HG02588 (cell line): Measurements from ENCODE around the gene CNTNAP2.
"Not testable (repeated sequence)": the region's sequence is repeated elsewhere in the genome, so short reads cannot be mapped to it uniquely, and the experiment has no call there.

Source experiments
- ATAC-seq: cut with Tn5 transposase; IDR thresholded peaks from one replicate; pipeline ENCODE4 v1.9.1; 2021; ENCODE audit warnings: mild to moderate bottlenecking, moderate library complexity; ENCODE audit not compliant: unreplicated experiment

The CNTNAP2 gene

DNA sequence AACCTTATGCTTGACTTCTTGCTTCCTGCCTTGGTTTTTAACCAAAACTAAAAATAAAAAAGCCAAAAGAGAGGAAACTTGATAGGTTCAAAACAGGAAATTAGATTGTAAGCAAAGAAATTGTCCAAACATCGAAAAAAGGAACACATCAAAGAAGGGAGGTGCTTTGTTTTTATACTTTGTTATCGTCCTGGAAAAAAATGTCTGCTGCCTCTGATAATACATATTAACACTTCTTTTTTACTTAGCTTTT, 2187.4 kb downstream of the CNTNAP2 start:
- ATAC-seq: no peak

GRCh38 chr7:148304456-148304855, 2187.9 kb downstream of the CNTNAP2 start:
- peak; percentile 57 for ATAC-seq

DNA sequence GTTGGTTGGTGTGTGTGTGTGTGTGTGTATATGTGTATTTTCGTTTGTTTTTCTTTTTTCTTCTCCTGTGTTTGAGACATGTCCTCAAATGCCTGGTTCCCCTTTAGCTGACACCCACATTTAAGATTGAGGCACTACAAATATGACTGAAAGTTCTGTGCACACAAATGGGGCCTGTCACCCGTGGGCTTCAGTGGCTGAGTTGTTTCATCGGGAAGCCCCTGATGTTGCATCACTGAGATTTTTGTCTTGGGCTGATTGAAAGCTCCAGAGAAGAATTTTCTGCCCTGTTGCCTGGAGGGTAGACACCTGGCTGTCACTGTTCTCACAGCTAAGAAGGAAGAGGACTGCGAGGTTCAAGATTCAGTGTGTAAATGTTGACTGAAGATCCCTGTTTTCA, 2190.2 kb downstream of the CNTNAP2 start:
- peak; percentile 71 for ATAC-seq

- ATAC-seq: no peak
These were observed 2201.7 kb downstream of the CNTNAP2 start for GRCh38 chr7:148318102-148318811.

- no peak for ATAC-seq
These were observed 2202.2 kb downstream of the CNTNAP2 start for GRCh38 chr7:148318838-148319237.

DNA sequence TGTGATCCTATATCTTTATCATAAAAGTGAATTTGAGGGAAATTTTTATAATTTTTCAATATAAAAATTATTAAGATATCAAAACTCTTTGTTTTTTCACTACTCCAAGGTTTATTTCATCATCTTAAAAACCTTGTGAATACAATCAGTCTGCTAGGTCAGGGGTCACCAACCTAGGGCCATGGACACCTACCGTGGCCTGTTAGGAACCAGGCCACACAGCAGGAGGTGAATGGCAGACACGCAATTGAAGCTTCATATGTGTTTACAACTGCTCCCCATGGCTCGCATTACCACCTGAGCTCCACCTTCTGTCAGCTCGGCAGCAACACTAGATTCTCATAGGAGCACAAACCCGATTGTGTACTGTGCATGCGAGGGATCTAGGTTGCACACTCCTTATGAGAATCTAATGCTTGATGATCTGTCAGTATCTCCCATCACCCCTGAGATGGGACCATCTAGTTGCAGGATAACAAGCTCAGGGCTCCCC, 2202.8 kb downstream of the CNTNAP2 start:
- ATAC-seq: no peak

DNA sequence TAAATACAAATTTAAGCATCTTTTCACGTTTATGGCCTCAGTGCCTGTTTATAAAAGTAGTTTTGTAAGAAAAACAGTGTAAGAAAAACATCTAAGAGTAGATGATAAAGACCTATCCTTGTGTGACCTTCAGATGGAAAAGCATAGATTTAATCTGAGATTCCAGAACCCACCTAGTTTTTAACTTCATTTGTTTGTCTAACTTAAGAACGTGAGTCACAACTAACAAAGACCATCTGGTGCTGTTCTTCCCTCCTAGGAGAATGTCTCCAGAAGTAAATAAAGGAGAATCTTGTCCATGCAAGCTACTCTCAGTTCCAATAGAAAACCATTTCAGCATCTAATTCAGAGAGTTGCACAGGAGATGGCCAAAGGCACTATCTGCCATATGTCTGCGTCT, 2208.6 kb downstream of the CNTNAP2 start:
- ATAC-seq: no peak

DNA sequence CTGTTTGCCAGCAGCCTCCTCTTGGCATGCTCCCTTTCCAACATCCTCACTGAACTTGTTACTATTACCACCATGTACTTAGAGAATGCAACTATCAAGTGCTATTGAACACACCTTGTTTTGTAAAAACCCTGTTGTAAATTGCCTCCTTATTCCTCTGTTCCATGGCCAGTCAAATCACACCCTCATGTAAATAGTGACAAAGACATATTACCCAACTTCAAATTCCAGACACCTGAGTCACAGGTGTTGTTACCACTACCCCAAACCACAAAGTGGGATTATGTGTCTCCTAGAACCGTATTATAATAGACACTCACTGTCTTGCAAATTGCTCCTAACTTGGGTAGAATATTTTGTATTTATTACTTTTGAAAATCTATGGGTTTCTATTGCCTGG, 2210.8 kb downstream of the CNTNAP2 start:
- ATAC-seq: no peak

DNA sequence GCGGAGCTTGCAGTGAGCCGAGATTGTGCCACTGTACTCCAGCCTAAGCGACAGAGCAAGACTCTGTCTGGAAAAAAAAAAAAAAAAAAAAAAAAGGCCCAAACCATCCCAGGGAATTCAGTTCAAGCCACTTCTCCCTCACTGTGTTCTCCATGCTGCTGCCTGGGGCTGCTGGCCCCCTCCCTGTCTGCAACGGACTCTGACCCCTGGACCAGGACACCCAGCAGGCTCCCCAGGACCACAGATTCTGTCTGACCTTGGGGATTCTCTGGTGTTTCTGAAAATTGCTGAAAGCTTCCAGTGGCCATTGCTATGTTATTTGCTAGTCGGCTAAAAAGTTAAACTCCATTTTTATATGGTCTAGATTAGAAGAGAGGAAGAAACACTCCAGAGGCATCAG, 2212.3 kb downstream of the CNTNAP2 start:
- ATAC-seq: no peak

GRCh38 chr7:148330124-148330818, 2213.7 kb downstream of the CNTNAP2 start:
- no peak for ATAC-seq

- ATAC-seq: no peak
These were observed 2214.2 kb downstream of the CNTNAP2 start for GRCh38 chr7:148330822-148331221.

GRCh38 chr7:148331456-148331855, 2214.9 kb downstream of the CNTNAP2 start:
- not testable (repeated sequence) for ATAC-seq

GRCh38 chr7:148332191-148333186, 2215.9 kb downstream of the CNTNAP2 start:
- no peak for ATAC-seq

DNA sequence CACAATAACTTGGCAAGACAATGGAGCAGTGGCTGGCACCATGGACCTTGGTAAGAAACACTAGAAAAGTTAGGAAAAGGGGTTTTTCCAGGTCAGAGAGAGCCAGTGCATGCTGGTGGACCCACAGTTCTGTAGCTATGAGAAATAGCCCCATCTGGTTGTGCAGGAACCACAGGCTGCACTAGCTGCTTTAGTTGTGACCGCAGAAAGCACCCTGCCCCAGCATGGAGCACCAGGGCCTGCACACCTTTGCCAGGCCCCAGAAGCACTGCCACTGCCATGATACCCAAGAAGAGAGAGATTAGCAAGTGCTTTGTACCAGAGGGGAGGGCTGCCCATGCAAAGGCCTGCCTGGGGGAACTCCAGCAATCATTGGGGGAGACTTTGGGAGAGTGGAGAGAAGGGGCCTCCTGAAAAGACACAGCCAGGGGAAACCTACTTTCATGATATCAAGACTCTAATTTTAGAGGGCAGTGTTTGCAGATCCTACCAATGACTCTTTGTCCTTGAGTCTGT, 2217.9 kb downstream of the CNTNAP2 start:
- ATAC-seq: no peak

DNA sequence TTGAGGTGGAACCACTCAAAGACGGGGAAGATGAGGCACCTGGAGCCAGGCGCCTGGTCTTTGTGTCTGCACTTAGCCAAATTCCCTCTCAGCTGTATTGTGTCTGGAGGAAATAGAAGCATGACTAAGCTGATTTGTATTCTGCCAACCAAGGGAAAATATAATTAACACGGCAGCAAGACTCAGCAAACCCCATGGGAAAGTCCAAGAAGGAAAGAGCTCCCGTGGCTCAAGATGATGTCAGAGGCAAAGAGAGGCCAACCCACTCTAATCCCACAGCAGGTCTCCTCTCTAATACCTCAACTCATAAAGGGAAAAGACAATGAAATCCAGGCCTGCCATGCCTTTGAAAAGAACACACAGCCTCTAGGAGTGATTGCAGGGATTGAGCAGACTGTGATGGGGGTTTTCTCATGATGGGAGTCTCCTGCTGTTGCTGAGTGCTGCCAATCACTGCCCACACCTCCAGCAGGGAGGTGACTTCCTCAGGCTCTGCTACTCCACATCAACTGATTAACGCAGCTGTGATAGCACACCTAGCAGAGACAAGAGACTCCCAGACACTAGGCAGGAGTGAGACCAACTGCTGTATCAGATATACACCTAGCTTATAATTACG, 2218.5 kb downstream of the CNTNAP2 start:
- ATAC-seq: no peak

- no peak for ATAC-seq
These were observed 2219.2 kb downstream of the CNTNAP2 start for GRCh38 chr7:148335790-148336189.

DNA sequence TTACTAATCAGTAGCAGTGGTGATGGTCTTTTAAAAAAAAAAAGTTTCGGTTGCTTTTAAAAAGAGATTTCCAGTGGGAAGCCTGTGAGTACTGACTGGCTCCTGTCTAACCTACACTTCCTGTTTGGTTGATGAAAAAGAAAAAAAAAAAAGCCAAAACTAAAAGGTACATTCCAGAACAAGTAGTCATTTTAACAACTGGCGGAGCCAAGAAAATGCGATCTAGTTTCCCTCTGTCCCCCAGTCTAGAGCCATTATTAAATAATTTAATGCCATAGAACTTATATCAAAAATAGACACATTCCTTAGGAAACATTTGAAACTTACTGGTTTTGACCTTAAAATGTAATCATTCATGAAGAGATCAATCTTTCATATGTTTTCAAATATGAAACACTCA, 2219.8 kb downstream of the CNTNAP2 start:
- no peak for ATAC-seq

DNA sequence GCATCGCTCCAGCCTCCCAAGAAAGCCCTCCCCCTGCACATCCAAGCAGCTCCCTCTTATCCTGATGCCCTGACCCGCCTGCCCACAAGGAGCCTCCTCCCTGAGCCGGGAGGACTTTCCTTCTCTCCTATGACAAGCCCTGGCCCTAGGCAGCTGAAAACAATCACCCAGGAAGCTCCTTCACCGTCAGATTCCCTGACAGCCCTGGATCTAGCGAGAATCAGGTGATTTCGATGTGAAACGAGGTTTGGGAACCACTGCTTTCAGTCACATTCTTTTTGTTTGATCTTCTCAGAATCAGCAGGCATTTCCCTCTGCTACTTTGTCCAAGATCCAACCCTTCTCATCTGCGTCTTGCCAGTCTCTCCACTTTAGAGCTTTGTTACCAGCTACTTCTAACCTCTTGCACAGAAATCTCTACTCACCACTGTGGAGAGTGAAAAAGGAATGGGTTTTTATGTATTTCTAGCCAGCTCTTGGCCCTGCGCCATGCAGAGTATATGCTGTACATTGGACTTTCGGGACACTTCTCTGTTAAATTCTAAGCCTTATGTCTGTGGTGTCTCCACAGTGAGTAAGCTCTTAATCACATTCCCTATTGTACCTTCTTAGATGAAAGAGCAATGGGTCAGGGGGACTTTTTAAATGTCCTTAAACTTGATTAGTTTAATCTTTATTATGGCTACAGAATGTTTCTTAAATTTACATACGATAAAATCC, 2220.8 kb downstream of the CNTNAP2 start:
- no peak for ATAC-seq

DNA sequence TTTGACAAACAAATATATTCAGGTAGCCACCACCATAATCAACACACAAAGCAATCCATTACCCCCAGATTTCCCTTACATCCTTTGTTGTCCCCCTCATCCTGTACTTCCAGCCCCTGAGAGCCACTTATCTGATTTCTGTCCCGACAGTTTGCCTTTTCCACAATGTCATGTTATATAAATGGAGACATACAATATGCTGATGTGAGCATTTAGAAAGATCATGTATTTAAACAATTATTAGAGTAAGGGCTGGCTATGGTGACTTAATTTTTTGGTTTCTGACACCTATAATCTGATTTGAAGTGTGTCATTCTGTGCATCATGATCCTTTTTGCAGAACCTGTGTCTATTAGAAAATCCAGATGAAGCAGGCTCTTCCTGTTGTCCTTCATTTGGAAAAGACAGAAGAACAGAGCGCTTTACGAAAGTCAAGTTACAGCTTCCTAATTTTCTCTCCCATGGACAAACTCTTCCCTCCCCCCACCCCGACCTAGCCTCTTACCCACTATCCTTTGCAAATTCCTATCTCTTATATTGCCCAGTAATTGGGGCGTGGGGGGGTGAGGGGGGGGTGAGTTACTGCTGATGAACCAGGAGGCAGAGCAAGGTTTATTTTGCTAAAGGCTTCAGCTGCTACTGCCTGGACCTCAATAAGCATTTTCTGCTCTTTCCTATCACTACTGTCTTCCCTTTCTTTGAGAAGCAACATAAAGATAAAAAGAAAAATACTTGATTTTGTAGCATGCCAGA, 2221.6 kb downstream of the CNTNAP2 start:
- no peak for ATAC-seq
